Gastrocnemius medialis (tissue), 4 donors: ENCODE results near the gene METTL13.

ENCODE experiments used
- CTCF ChIP-seq, 5 experiments: fragments of 450-650 bp in 3 of 5; fragments of 200-600 bp in 2 of 5; sonication (generic) in 2 of 5; IDR thresholded peaks in 4 of 5; conservative IDR thresholded peaks in 1 of 5; 1 replicate in 4 of 5; 2 replicates in 1 of 5; pipeline ENCODE4 v1.5.1; 2016 to 2019; ENCODE audit warnings: antibody characterized with exemption in 5 of 5, mild to moderate bottlenecking in 3 of 5, moderate library complexity in 3 of 5
- POLR2A ChIP-seq, 2 donors: fragments of 450-650 bp; IDR thresholded peaks; one replicate each; pipeline ENCODE4 v1.6.1; 2017; ENCODE audit warnings: antibody characterized with exemption in 2 of 2, mild to moderate bottlenecking in 2 of 2, moderate library complexity in 2 of 2

- TF ChIP-seq CTCF (IDR thresholded peaks at IDR 0.05 in 4 of 5, conservative IDR thresholded peaks at IDR 0.05 in 1 of 5): no peak
- TF ChIP-seq POLR2A (IDR thresholded peaks at IDR 0.05): no peak
These were observed 12.3 kb upstream of the METTL13 start for GRCh38 chr1:171769171-171769570.
